HS-27A (cell line): ENCODE results near the gene COL18A1.

Experiments used
- DNase-seq: peaks from one replicate; pipeline ENCODE4 v3.0.0-alpha.2; 2012; ENCODE audit warnings: low read depth, missing footprints

Gene COL18A1

DNA sequence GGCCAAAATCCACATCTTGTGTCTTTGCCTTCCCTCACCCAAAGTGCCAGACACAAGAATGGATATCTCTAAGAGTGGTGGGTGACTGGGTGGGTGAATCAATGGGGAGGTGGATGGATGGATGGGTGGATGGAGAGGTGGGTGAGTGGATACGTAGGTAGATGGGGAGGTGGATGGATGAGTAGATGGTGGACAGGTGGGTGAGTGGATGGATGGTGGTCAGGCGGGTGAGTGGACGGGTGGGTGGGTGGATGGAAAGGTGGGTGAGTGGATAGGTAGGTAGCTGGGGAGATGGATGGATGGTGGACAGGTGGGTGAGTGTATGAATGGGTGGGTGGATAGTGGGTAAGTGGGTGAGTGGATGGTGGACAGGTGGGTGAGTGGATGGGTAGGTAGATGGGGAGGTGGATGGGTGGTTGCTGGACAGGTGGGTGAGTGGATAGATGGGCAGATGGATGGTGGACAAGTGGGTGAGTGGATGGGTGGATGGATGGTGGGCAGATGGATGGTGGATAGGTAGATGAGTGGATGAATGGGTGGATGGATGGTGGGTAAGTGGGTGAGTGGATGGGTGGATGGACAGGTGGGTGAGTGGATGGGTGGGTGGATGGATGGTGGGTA, 103.0 kb downstream of the COL18A1 start:
- DNase-seq, result no peak

DNA sequence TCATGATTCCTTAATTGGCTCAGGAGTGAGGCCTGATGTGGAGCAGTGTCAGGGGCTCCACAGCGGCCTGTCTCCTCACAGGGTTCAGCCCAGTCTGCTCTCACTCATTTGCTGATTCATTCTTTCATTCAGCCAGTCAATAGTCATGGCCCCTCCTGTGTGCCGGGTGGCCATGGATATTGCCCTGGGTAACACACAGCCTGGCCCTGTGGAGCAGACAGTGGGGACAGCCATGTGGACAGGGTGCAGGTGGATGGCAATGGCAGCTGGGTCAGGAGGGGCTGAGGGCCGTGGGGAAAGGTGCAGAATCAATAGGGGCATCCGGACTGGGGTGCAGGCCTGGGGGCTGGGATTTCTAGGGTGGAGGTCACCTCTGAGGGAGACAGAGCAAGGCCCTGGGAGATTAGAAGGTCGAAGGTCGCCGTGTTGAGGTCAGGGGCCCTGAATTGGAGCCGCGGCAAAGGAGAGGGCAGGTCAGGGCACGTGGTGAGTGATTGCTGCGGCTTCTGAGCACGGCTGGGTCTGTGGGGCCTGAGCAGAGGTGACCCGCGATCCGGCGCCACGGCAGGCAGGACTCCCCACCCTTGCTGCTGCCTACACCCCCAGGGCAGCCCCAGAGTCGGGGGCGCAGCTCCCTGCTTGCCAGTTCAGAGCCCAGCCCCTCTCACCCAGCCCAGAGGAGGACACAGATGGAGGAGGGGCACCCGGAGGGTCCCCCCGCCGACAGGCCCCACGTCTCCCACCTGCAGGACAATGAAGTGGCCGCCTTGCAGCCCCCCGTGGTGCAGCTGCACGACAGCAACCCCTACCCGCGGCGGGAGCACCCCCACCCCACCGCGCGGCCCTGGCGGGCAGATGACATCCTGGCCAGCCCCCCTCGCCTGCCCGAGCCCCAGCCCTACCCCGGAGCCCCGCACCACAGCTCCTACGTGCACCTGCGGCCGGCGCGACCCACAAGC, 103.9 kb downstream of the COL18A1 start:
- no peak for DNase-seq

DNA sequence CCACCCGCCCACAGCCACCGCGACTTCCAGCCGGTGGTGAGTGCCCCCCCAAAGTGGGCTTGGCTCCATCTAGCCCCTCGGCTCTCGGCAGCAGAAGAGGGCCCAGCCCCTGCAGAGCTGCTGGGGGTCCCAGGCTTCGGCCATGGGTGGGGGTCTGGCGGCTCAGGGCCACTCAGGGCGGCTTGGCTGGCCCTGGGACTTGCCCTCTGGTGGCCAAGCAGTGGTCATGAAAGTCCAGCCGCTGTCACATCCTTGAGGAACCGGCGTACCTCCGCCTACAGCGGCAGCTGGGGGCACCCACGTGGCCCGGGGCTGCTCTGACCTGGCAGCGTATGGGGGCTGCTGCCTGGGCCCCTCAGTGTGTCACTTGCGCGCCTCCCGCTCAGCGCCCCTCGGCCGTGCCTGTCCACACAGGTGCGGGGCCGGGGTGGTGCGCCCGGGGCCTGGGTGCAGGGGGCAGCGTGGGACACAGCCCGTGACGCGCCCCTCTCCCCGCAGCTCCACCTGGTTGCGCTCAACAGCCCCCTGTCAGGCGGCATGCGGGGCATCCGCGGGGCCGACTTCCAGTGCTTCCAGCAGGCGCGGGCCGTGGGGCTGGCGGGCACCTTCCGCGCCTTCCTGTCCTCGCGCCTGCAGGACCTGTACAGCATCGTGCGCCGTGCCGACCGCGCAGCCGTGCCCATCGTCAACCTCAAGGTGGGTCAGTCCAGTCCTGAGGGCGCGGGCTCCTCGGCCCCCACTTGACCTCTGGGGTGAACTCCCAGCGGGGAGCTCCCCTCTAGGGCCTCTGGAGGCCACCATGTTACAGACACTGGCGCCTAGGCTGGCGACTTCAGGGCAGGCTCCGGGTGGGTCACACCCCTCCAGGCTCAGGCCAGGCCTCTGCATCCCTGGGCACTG, 104.9 kb downstream of the COL18A1 start:
- no peak for DNase-seq

DNA sequence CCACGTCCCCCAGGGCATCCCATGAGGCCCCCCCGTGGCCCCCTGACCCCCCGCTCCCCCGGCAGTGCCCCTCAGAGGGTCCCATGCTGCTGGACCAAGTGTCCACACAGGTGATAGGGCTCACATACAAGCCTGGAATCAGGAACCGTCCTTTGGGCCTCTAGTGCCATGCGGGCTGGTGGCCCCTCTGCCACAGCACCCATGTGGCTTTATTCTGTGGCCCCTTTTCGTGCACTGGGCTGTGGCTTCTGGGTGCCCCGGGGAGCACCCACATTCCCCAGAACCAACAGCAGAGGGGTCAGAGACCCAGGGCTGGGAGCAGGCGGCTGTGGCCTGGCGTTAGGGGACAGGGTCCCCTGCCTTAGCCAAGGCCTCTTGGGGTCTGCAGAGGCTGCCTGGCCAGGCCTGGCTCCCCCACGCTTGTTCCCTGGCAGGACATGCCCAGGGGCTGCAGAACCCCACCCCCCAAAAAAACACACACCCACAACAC, 105.5 kb downstream of the COL18A1 start:
- DNase-seq, result no peak

DNA sequence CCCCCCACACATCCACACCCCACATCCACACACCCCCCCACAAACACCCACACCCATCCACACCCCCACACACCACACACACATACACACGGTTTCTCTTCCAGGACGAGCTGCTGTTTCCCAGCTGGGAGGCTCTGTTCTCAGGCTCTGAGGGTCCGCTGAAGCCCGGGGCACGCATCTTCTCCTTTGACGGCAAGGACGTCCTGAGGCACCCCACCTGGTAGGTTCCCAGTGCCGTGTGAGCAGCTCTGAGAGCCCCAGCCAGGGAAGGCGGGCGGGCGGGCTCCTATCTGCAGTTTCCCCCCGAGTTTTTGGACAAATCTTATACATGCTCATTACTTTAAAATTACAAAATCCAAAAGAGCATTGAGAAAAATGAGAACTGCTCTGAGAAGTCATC, 106.0 kb downstream of the COL18A1 start:
- DNase-seq, result no peak

DNA sequence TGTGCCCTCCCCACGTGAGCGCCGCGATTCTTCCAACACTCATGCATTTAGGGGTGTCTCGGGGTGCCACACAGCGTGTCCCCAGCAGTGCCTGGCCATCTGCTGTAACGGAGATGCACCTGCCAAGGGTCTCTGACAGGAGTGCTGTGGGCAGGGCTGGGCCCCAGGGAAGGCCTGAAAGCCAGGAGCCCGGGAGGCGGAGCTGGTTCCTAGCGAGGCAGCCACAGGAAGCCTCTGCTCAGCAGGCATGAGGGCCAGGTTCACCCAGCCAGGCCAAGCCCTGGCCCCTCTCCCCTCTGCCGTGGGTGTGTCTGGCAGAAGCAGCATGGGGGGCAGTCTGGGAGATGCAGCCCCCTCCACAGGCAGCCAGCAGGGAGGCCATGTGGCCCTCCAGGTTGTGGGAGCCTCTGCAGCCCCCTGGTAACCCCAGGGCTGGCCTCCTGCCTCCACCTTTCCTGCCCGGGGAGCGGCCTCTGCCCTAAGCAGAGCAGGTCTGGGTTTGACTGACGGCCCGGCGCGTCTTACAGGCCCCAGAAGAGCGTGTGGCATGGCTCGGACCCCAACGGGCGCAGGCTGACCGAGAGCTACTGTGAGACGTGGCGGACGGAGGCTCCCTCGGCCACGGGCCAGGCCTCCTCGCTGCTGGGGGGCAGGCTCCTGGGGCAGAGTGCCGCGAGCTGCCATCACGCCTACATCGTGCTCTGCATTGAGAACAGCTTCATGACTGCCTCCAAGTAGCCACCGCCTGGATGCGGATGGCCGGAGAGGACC, 106.9 kb downstream of the COL18A1 start:
- DNase-seq, result no peak

DNA sequence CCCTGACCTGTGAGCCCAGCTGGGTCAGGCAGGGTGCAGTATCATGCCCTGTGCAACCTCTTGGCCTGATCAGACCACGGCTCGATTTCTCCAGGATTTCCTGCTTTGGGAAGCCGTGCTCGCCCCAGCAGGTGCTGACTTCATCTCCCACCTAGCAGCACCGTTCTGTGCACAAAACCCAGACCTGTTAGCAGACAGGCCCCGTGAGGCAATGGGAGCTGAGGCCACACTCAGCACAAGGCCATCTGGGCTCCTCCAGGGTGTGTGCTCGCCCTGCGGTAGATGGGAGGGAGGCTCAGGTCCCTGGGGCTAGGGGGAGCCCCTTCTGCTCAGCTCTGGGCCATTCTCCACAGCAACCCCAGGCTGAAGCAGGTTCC, 107.6 kb downstream of the COL18A1 start:
- DNase-seq, result no peak

DNA sequence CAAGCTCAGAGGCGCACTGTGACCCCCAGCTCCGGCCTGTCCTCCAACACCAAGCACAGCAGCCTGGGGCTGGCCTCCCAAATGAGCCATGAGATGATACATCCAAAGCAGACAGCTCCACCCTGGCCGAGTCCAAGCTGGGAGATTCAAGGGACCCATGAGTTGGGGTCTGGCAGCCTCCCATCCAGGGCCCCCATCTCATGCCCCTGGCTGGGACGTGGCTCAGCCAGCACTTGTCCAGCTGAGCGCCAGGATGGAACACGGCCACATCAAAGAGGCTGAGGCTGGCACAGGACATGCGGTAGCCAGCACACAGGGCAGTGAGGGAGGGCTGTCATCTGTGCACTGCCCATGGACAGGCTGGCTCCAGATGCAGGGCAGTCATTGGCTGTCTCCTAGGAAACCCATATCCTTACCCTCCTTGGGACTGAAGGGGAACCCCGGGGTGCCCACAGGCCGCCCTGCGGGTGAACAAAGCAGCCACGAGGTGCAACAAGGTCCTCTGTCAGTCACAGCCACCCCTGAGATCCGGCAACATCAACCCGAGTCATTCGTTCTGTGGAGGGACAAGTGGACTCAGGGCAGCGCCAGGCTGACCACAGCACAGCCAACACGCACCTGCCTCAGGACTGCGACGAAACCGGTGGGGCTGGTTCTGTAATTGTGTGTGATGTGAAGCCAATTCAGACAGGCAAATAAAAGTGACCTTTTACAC, 108.2 kb downstream of the COL18A1 start:
- no peak for DNase-seq

DNA sequence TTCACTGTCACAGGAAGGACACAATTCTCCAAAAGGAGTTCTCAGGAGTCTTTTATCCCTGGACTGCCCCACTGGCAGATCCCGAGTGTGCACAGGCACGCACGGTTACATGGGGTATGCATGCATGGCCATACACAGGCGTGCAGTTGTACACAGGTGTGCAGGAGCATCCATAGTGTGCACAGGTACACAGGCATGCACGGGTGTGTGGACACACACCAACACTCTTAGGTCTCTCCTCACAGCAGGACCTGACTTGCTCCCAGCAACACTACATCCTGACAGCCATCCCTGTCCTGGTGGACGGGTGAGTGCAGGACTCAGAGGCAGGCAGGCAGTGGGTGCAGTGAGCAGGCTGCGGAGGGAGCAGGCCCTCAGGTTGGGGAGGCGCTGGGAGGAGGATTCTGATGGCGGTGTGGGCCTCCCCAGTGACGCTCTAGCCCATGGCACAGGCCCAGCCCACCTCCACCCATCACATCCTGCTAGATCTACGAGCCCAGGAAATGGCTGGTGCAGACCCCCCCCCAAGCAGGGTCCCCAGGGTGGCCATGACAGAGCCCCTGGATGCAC, 108.9 kb downstream of the COL18A1 start:
- no peak for DNase-seq

DNA sequence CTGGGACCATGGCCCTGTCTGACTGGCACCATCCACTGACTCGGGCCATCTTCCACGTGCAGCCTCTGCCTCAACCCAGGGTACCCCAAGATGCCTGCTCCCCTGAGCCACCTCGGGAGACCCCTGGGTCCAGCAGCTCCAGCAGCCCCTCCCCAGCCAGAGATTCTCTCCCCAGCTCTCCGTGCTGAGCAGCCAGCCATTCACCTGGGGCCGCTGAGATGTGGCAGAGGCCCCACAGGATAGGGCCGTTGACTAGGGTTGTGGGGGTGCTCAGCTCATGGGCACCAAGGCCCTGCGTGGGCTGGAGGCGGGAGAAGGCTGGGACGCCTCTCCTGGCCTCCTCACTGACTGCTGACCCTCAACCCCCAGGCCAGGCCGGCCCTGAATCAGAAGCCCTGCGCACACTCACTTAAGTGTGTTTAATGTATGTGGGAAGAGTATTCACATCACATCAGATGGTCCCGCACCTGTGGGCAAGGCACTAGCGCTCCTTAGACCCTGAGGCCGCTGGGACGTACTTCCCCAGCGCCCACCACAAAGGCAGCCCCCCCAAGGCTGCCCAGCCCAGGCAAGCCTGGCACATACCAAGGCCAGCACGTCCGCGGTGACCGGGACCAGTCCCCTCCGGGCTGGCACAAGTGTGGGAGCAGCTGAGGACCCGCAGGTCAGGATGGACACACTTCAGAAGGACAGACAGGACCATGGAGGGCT, 109.5 kb downstream of the COL18A1 start:
- no peak for DNase-seq

DNA sequence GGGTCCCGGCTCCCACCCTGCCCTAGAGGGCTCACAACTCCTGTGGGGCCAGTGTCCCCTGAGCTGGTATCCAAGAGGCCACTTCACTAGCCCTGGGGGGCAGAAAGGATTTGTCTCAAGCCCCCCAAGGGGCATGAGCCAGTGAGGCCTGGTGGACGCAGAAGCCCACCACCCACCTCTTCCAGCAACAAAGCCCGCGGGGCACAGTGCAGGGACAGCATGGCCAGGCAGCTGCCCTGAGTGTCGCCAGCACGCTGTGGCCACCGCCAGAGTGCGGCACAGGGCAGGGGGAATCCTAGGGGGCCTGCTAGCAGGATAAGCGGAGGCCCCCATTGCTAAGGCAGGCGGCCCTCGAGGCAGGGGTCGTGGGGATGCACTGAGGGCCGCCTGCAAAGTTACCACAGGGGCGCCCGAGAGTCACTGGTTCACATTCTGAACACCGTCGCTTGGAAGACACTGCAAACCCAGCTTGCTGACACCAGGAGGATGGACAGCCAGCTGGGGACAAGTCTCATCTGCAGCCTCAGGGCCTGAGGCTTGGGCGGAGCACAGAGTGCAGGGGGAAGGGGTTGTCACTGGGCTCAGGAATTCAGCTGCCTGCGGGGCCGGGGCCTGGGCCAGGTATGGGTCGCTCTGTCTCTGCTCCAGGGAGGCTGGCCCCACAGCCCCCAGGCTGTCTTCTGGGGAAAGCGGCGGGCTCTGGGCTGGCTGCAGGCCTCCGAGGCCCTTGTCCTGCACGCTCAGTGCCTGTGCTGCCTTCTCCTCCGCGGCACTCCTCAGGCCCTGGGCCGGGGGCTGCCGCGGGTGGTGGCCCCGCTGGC, 110.5 kb downstream of the COL18A1 start:
- no peak for DNase-seq

DNA sequence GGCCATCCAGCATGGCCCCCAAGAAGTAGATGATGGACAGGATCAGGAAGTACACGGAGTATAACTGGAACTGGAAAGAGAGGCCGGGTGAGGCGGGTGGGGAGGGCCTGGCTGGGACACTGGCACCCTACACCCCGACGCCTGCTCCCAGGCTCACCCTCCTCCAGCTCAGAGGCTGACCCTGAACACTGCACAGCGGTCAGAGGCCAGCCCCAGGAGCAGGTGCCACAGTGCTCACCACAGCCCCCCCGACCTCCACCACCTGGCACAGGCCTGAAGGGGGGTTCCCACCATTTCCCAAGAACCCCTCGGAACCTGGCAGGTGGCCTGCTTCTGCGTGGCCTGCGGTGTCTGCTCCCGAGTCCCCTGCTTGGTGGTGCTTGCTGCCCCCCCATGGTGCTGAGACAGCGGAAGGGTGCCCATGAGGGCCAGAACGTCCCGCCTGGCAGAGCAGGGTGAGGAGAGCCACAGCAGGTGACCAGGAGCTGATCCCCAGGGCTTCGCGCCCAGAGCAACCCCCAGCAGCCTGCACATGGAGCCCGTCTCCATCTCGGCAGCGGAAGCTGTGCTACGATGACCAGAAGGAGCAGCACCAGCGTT, 111.2 kb downstream of the COL18A1 start:
- no peak for DNase-seq

DNA sequence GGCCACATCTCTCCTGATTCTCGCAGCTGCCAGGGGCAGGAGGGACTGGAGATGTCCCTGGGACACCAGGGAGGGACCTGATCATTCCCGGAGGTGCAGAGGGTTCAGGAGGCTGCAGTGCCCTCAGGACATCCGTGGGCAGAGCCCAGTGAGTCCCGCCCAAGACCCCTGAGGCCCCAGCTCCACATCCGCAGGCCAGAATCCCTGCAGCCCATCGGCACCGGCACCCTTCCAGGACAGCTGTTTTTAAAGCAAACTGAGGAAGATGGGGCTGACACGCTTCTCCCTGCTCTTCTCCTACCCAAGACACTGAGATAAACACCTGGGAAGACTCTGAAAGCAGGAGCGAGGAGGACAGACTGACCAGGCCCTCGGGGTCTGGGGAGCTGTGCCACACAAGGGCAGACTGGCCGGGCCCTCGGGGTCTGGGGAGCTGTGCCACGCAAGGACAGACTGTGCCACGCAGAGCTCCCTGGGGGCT, 111.7 kb downstream of the COL18A1 start:
- DNase-seq, result no peak

DNA sequence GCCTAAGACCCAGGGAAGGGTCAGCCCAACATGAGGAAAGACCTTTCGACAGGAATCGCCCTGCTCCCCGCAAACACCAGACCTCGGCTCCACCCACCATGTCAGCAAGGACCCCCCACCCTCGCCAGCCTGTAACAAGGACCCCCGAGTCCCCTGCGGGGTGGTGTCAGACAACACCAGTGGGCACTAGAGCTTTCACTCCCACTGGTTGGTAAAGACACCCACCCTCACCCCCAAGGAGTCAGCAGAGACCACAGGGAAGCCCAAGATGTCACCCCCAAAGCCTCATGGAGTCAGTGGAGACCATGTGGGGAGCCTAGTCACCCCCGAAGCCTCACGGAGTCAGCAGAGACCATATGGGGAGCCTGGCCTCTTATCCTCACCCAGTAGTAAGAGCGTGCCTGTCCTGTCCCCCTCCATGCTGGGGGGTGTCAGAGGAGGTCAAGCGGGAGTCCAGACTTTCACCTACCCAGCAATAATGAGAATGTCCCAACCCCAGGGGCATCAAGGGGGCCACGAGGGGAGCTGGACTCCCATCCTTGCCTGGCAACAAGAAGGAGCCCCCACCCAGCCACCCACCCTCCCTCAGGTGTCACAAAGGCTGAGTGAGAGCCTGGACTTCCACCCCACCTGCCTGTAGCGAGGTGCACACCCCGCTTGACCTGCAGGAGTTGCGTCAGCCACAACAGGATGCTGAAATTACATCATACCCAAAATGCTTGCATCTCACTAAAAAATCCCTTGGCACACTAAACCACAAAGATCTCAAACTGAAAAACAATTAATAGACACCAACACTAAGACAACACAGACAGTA, 112.5 kb downstream of the COL18A1 start:
- DNase-seq, result no peak

DNA sequence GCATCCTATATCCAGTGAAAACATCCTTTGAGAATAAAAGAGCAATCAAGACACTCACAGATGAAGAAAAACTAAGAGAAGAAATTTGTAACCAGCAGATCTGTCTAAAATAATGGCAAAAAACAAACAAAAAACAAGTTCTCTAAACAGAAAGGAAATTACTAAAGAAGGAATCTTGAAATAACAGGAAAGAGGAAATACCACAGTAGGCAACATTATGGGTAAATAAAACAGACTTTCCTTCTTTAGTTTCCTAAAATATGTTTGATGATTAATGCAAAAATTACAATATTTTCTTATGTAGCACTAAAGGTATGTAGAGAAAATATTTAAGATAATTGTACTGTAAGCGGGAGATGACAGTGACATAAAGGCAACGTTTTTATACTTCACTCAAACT, 113.8 kb downstream of the COL18A1 start:
- DNase-seq, result no peak

DNA sequence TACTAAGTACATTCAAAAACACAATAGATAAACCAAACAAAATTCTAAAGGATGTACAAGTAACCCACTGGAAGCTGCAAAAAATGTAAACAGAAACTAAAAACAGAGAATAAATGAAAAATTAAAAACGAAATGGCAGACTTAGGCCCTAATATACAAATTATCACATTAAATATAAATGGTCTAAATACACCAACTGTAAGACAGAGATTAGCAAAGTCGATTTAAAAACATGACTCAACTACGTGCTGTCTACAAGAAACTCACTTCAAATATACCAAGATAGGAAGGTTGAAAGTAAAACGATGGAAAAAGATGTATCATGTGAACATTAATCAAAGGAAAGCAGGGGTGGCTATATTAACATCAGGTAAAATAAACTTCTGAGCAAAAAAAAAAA, 114.2 kb downstream of the COL18A1 start:
- no peak for DNase-seq

DNA sequence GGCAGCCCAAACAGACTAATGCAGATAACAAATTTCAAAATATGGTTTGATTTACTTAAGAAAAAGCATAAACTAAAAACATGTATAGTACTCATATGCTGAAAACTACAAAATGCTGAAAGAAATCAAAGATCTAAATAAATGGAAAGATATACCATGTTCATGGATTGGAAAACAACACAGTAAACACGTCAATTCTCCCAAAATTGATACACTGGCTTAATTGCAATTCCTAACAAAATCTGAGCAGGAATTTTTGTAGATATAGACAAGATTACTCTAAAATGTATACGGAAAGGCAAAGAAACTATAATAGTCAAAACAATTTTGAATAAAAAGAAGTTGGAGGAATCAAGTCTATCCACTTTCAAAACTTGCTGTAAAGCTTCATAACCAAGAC, 116.3 kb downstream of the COL18A1 start:
- no peak for DNase-seq

DNA sequence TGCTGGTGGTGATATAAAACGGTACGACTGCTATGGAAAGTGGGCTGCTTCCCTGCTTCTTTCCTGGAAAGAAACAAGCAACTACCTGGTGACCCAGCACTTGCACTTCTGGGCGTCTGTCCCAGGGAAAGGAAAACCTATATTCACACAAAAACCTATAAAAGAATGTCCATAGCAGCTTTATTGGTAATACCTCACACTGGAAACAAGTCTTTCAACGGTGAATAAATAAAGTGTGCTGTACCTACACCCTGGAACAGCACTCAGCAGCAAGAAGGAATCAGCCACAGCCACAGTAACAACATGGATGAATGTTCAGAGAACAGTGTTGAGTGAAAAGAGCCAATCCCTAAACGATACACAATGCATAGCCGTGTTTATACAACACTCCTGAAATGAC, 117.4 kb downstream of the COL18A1 start:
- DNase-seq, result no peak
